SK-N-SH treated with all-trans-retinoic acid at 6 μM for 48 hours (cell line): ENCODE data around the gene HRH2.

Source experiments
- PATZ1 ChIP-seq: fragments of 250-450 bp; sonication (Bioruptor Pico); IDR thresholded peaks from 2 replicates; pipeline ENCODE4 v1.8.0; 2020; ENCODE audit warnings: mild to moderate bottlenecking, moderate library complexity, borderline replicate concordance
- PPARA ChIP-seq: fragments of 250-450 bp; sonication (Bioruptor Pico); IDR thresholded peaks from 2 replicates; pipeline ENCODE4 v1.5.0; 2020; ENCODE audit warnings: mild to moderate bottlenecking, borderline replicate concordance
- RARB ChIP-seq: fragments of 250-450 bp; sonication (Bioruptor Pico); IDR thresholded peaks from 2 replicates; pipeline ENCODE4 v1.8.0; 2021; ENCODE audit warnings: mild to moderate bottlenecking, moderate library complexity
- ZNF8 ChIP-seq: fragments of 450-650 bp; formaldehyde crosslinking; IDR thresholded peaks from 2 replicates; pipeline ENCODE4 v1.5.0; 2020; ENCODE audit warnings: mild to moderate bottlenecking, moderate library complexity

- no peak for TF ChIP-seq PATZ1 (CRISPR knock-in tag)
- TF ChIP-seq RARB (CRISPR knock-in tag) = no peak
- no peak for TF ChIP-seq PPARA (CRISPR knock-in tag)
- no peak for TF ChIP-seq ZNF8 (CRISPR knock-in tag)
Observed at GRCh38 chr5:175696855-175697198, 39.0 kb downstream of the HRH2 start.
